Gastrocnemius medialis (tissue), 4 donors: ENCODE data around the gene SMIM10L1. TPM values are rescaled to one million over a fixed set of nuclear protein-coding genes. Genes with fewer than 3 reads are reported as not detected.

Experiments
- ATAC-seq, 2 donors: fragments of 150-250 bp; one replicate each; pipeline ENCODE4 v1.9.1; 2016
- DNase-seq, 2 donors: peaks; one replicate each; pipeline ENCODE4 v3.0.0-alpha.2; 2019
- H3K27ac ChIP-seq, 4 donors: fragments of 200-600 bp; sonication (generic); 1 replicate in 1 of 4; 2 replicates in 3 of 4; pipeline ENCODE4 v1.5.1; 2016 to 2018; ENCODE audit warnings: mild to moderate bottlenecking in 2 of 4, moderate library complexity in 1 of 4
- H3K27me3 ChIP-seq, 3 donors: fragments of 200-600 bp; sonication (generic) in 2 of 3; 1 replicate in 1 of 3; 2 replicates in 2 of 3; pipeline versions ENCODE4 v1.5.1 to v1.6.0; 2016 to 2019; ENCODE audit warnings: mild to moderate bottlenecking in 1 of 3, moderate library complexity in 1 of 3
- H3K36me3 ChIP-seq, 2 donors: fragments of 200-600 bp; sonication (generic) in 1 of 2; one replicate each; pipeline ENCODE4 v1.5.1; 2017 to 2018
- H3K4me1 ChIP-seq, 2 donors: fragments of 200-600 bp; sonication (generic) in 1 of 2; one replicate each; pipeline ENCODE4 v1.5.1; 2016 to 2017; ENCODE audit warnings: mild to moderate bottlenecking in 2 of 2
- H3K4me3 ChIP-seq, 4 donors: fragments of 200-600 bp; sonication (generic) in 3 of 4; 1 replicate in 1 of 4; 2 replicates in 3 of 4; pipeline ENCODE4 v1.5.1; 2016 to 2019; ENCODE audit warnings: mild to moderate bottlenecking in 2 of 4
- H3K9me3 ChIP-seq, 3 donors: fragments of 200-600 bp; sonication (generic) in 2 of 3; 1 replicate in 1 of 3; 2 replicates in 2 of 3; pipeline ENCODE4 v1.5.1; 2016 to 2019
- CTCF ChIP-seq, 5 experiments: fragments of 450-650 bp in 3 of 5; fragments of 200-600 bp in 2 of 5; sonication (generic) in 2 of 5; IDR thresholded peaks in 4 of 5; conservative IDR thresholded peaks in 1 of 5; 1 replicate in 4 of 5; 2 replicates in 1 of 5; pipeline ENCODE4 v1.5.1; 2016 to 2019; ENCODE audit warnings: antibody characterized with exemption in 5 of 5, mild to moderate bottlenecking in 3 of 5, moderate library complexity in 3 of 5
- POLR2A ChIP-seq, 2 donors: fragments of 450-650 bp; IDR thresholded peaks; one replicate each; pipeline ENCODE4 v1.6.1; 2017; ENCODE audit warnings: antibody characterized with exemption in 2 of 2, mild to moderate bottlenecking in 2 of 2, moderate library complexity in 2 of 2
- in situ Hi-C, 4 donors: fragments of 200-750 bp; cut with MboI; loops; one replicate each; pipeline versions ENCODE4 v1.15.0 to v1.8.0; 2017; ENCODE audit warnings: low sequenced_read_pairs in 4 of 4
- intact Hi-C: fragments of 100-400 bp; cut with DNase I; formaldehyde crosslinking; loops from one replicate; pipeline ENCODE4 v1.15.1; 2023; ENCODE audit warnings: low total_unique reads
- total RNA-seq, 4 donors: library from RNA; depleted of rRNA; stranded (reverse); fragments of >200 nt; gene quantifications; one replicate each; pipeline versions ENCODE4 v1.1.0 to v1.2.3, GENCODE V29; 2016

Gene SMIM10L1
- total RNA-seq, 4 donors from 2014 or later, result 13.4 to 20.7 (median 16.2) TPM

DNA sequence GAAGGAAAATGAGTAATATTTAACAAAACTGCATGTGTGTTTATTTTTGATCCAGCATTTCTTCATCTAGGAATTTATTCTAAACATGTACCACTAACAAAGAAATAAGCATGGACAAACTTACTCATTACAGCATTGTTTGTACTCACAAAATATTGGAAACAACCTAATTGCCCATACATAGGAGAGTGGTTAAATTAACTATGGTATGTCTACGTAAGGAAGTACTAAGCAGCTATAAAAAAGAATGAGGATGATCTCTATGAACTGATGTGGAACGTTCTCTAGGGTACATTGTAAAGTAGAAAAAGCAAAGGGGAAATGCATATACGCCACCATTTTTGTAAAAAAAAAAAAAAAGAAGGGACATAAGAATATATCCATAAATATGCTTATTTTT, 33.2 kb downstream of the SMIM10L1 start:
- H3K9me3 ChIP-seq, result no peaks in the 10 kb centered on the region
- H3K27ac ChIP-seq, result no peak overlapping the region
- in situ Hi-C loops, result loop anchor here in 1 of 4 donors (10.0 kb wide), 1 partner anchor 429 kb away; no protein-coding TSS in a partner anchor
- no peak for TF ChIP-seq POLR2A (IDR thresholded peaks at IDR 0.05)
- no peak for TF ChIP-seq CTCF (IDR thresholded peaks at IDR 0.05 in 4 of 5, conservative IDR thresholded peaks at IDR 0.05 in 1 of 5)
- no peaks in the 10 kb centered on the region for H3K4me1 ChIP-seq
- H3K36me3 ChIP-seq, result no peaks in the 10 kb centered on the region
- ATAC-seq, result no peak
- no peak for DNase-seq
- H3K27me3 ChIP-seq, result no peaks in the 10 kb centered on the region
- intact Hi-C loops, result loop anchor here (10.0 kb wide), 1 partner anchor 281 kb away; no protein-coding TSS in a partner anchor
- H3K4me3 ChIP-seq, result no peak overlapping the region

GRCh38 chr12:11209113-11209512, 38.1 kb downstream of the SMIM10L1 start:
- in situ Hi-C loops, result loop anchor here in 1 of 4 donors (10.0 kb wide), 1 partner anchor 434 kb away; no protein-coding TSS in a partner anchor
- intact Hi-C loops, result loop anchor here (10.0 kb wide), 1 partner anchor 276 kb away; no protein-coding TSS in a partner anchor

More at GRCh38 chr12:11209113-11209512, 38.1 kb downstream of the SMIM10L1 start:
- DNase-seq (no peak), ATAC-seq (no peak)
- Histone ChIP-seq H3K27ac (no peak overlapping the region), H3K36me3 (no peaks in the 10 kb centered on the region), H3K4me3 (no peak overlapping the region), H3K4me1 (no peaks in the 10 kb centered on the region), H3K27me3 (no peaks in the 10 kb centered on the region), H3K9me3 (no peaks in the 10 kb centered on the region)
- TF ChIP-seq POLR2A (IDR thresholded peaks at IDR 0.05), result no peak
- no peak for TF ChIP-seq CTCF (IDR thresholded peaks at IDR 0.05 in 4 of 5, conservative IDR thresholded peaks at IDR 0.05 in 1 of 5)

Other genes with a start within 250 kb of the SMIM10L1 start
- gene PRH2, start 242.0 kb upstream of the SMIM10L1 start, total RNA-seq, result not detected
- gene TAS2R14, start 231.9 kb upstream of the SMIM10L1 start, total RNA-seq, result 1 to 10 TPM in 1 of 4 donors, under 1 TPM in 2, not detected in 1; 0.27 to 3.0 (median 0.29) TPM
- gene TAS2R50, start 184.3 kb upstream of the SMIM10L1 start, total RNA-seq, result 1 to 10 TPM in 1 of 4 donors, not detected in 3; 4.9 TPM
- gene TAS2R20, start 172.9 kb upstream of the SMIM10L1 start, total RNA-seq, result 1 to 10 TPM in 1 of 4 donors, under 1 TPM in 1, not detected in 2; 0.53 to 3.6 TPM
- gene TAS2R19, start 148.6 kb upstream of the SMIM10L1 start, total RNA-seq, result 1 to 10 TPM in 1 of 4 donors, not detected in 3; 2.5 TPM
- 1 to 10 TPM in 2 of 4 donors, not detected in 2; 3.5 to 3.6 TPM for gene TAS2R31, start 139.8 kb upstream of the SMIM10L1 start, total RNA-seq
- 1 to 10 TPM in 1 of 4 donors, not detected in 3; 1.5 TPM for gene TAS2R46, start 108.9 kb upstream of the SMIM10L1 start, total RNA-seq
- 1 to 10 TPM in 1 of 4 donors, not detected in 3; 2.8 TPM for gene TAS2R43, start 78.9 kb upstream of the SMIM10L1 start, total RNA-seq
- 1 to 10 TPM in 1 of 4 donors, under 1 TPM in 2, not detected in 1; 0.29 to 2.1 (median 0.34) TPM for gene TAS2R30, start 36.5 kb upstream of the SMIM10L1 start, total RNA-seq
- not detected for gene TAS2R42, start 15.7 kb downstream of the SMIM10L1 start, total RNA-seq
- not detected for gene PRB3, start 98.5 kb downstream of the SMIM10L1 start, total RNA-seq
- not detected for gene PRB4, start 139.2 kb downstream of the SMIM10L1 start, total RNA-seq
- gene PRB2, start 224.4 kb downstream of the SMIM10L1 start, total RNA-seq, result not detected